Measurements from ENCODE around the gene EDIL3. TPM values are rescaled to one million over a fixed set of nuclear protein-coding genes. Genes with fewer than 3 reads are reported as not detected.

Gene EDIL3
- total and polyA plus RNA-seq, 2 donors from 2014 or later = 5.2 to 32.8 TPM

- Histone ChIP-seq H3K27me3 (ENCODE audit: control insufficient read depth, insufficient read depth, low read length) (no peaks in the 10 kb centered on the region), H3K9ac (ENCODE audit: low read length in 3 of 3) (no peak overlapping the region), H3K9me3 (ENCODE audit: control insufficient read depth in 2 of 3, insufficient read depth in 1 of 3, low read length in 3 of 3) (no peaks in the 10 kb centered on the region), H3K4me3 (ENCODE audit: low read length in 3 of 3) (no peak overlapping the region), H3K4me1 (ENCODE audit: control insufficient read depth in 2 of 3, insufficient read depth in 2 of 3, low read depth in 1 of 3, low read length in 3 of 3) (no peaks in the 10 kb centered on the region), H3K36me3 (ENCODE audit: control insufficient read depth in 2 of 3, insufficient read depth in 3 of 3, low read length in 3 of 3) (no peaks in the 10 kb centered on the region), H3K27ac (ENCODE audit: low read depth in 2 of 2, low read length in 2 of 2) (no peak overlapping the region)
- TF ChIP-seq, protein P1, sequence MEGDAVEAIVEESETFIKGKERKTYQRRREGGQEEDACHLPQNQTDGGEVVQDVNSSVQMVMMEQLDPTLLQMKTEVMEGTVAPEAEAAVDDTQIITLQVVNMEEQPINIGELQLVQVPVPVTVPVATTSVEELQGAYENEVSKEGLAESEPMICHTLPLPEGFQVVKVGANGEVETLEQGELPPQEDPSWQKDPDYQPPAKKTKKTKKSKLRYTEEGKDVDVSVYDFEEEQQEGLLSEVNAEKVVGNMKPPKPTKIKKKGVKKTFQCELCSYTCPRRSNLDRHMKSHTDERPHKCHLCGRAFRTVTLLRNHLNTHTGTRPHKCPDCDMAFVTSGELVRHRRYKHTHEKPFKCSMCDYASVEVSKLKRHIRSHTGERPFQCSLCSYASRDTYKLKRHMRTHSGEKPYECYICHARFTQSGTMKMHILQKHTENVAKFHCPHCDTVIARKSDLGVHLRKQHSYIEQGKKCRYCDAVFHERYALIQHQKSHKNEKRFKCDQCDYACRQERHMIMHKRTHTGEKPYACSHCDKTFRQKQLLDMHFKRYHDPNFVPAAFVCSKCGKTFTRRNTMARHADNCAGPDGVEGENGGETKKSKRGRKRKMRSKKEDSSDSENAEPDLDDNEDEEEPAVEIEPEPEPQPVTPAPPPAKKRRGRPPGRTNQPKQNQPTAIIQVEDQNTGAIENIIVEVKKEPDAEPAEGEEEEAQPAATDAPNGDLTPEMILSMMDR (IDR thresholded peaks at IDR 0.05; ENCODE audit: borderline replicate concordance, extremely low read depth, insufficient read depth) = no peak
- DNase-seq = no peak
- intact Hi-C loops (cut with DNase I) = no loop called here
- no peak for FAIRE-seq
Measured at GRCh38 chr5:84069608-84070179, 315.0 kb downstream of the EDIL3 start.

GRCh38 chr5:84063041-84063440, 321.6 kb downstream of the EDIL3 start:
- Histone ChIP-seq H3K27me3 (ENCODE audit: control insufficient read depth, insufficient read depth, low read length) (no peaks in the 10 kb centered on the region), H3K9me3 (ENCODE audit: control insufficient read depth in 2 of 3, insufficient read depth in 1 of 3, low read length in 3 of 3) (no peaks in the 10 kb centered on the region), H3K36me3 (ENCODE audit: control insufficient read depth in 2 of 3, insufficient read depth in 3 of 3, low read length in 3 of 3) (no peaks in the 10 kb centered on the region), H3K9ac (ENCODE audit: low read length in 3 of 3) (no peak overlapping the region), H3K4me3 (ENCODE audit: low read length in 3 of 3) (no peak overlapping the region), H3K27ac (ENCODE audit: low read depth in 2 of 2, low read length in 2 of 2) (no peak overlapping the region), H3K4me1 (ENCODE audit: control insufficient read depth in 2 of 3, insufficient read depth in 2 of 3, low read depth in 1 of 3, low read length in 3 of 3) (no peaks in the 10 kb centered on the region)
- TF ChIP-seq, protein P1 (IDR thresholded peaks at IDR 0.05; ENCODE audit: borderline replicate concordance, extremely low read depth, insufficient read depth) = no peak
- FAIRE-seq (no peak), DNase-seq (no peak)
- intact Hi-C loops (cut with DNase I) = no loop called here

DNA sequence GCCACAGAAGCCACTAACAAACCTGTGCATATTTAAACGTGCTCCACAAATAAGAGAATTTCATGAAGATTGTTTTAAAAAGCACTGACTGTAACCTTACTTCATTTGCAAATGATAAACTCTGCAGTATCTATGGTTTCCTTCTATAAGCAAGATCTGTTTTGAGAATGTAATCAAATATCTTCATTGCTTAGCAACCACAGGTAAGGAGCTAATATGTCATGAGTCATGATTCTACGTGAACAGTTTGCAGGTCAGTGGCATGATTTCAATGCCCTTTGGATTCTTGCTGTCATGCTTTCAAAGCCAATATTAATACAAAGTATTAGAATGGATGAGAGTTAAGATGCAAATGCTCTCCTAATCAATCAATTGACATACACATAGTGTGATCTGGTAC, 325.0 kb downstream of the EDIL3 start:
- intact Hi-C loops (cut with DNase I) = no loop called here
- H3K4me1 ChIP-seq (ENCODE audit: control insufficient read depth in 2 of 3, insufficient read depth in 2 of 3, low read depth in 1 of 3, low read length in 3 of 3) = no peaks in the 10 kb centered on the region
- no peak overlapping the region for H3K27ac ChIP-seq (ENCODE audit: low read depth in 2 of 2, low read length in 2 of 2)
- H3K4me3 ChIP-seq (ENCODE audit: low read length in 3 of 3) = no peak overlapping the region
- TF ChIP-seq, protein P1 (IDR thresholded peaks at IDR 0.05; ENCODE audit: borderline replicate concordance, extremely low read depth, insufficient read depth) = no peak
- FAIRE-seq (no peak), DNase-seq (no peak)
- no peaks in the 10 kb centered on the region for H3K9me3 ChIP-seq (ENCODE audit: control insufficient read depth in 2 of 3, insufficient read depth in 1 of 3, low read length in 3 of 3)
- no peaks in the 10 kb centered on the region for H3K27me3 ChIP-seq (ENCODE audit: control insufficient read depth, insufficient read depth, low read length)
- no peaks in the 10 kb centered on the region for H3K36me3 ChIP-seq (ENCODE audit: control insufficient read depth in 2 of 3, insufficient read depth in 3 of 3, low read length in 3 of 3)
- no peak overlapping the region for H3K9ac ChIP-seq (ENCODE audit: low read length in 3 of 3)

GRCh38 chr5:84058561-84058960, 326.1 kb downstream of the EDIL3 start:
- H3K27me3 ChIP-seq (ENCODE audit: control insufficient read depth, insufficient read depth, low read length) = no peaks in the 10 kb centered on the region
- H3K9me3 ChIP-seq (ENCODE audit: control insufficient read depth in 2 of 3, insufficient read depth in 1 of 3, low read length in 3 of 3) = no peaks in the 10 kb centered on the region
- intact Hi-C loops (cut with DNase I) = no loop called here
- H3K4me1 ChIP-seq (ENCODE audit: control insufficient read depth in 2 of 3, insufficient read depth in 2 of 3, low read depth in 1 of 3, low read length in 3 of 3) = no peaks in the 10 kb centered on the region
- no peak for FAIRE-seq
- TF ChIP-seq, protein P1 (IDR thresholded peaks at IDR 0.05; ENCODE audit: borderline replicate concordance, extremely low read depth, insufficient read depth) = no peak
- no peak overlapping the region for H3K9ac ChIP-seq (ENCODE audit: low read length in 3 of 3)
- no peaks in the 10 kb centered on the region for H3K36me3 ChIP-seq (ENCODE audit: control insufficient read depth in 2 of 3, insufficient read depth in 3 of 3, low read length in 3 of 3)
- no peak overlapping the region for H3K27ac ChIP-seq (ENCODE audit: low read depth in 2 of 2, low read length in 2 of 2)
- DNase-seq = no peak
- no peak overlapping the region for H3K4me3 ChIP-seq (ENCODE audit: low read length in 3 of 3)

Measured in kidney (tissue), 14 donors.